ELR (cell line): ENCODE results near the gene NVL.
A peak's percentile ranks its signal among the peaks of the same experiment; 100 is the strongest.
"Not testable (repeated sequence)": the region's sequence is repeated elsewhere in the genome, so short reads cannot be mapped to it uniquely, and the experiment has no call there.

Experiments
- DNase-seq: peaks from one replicate; pipeline ENCODE4 v3.0.0-alpha.2; 2015; ENCODE audit warnings: low read depth

NVL gene

DNA sequence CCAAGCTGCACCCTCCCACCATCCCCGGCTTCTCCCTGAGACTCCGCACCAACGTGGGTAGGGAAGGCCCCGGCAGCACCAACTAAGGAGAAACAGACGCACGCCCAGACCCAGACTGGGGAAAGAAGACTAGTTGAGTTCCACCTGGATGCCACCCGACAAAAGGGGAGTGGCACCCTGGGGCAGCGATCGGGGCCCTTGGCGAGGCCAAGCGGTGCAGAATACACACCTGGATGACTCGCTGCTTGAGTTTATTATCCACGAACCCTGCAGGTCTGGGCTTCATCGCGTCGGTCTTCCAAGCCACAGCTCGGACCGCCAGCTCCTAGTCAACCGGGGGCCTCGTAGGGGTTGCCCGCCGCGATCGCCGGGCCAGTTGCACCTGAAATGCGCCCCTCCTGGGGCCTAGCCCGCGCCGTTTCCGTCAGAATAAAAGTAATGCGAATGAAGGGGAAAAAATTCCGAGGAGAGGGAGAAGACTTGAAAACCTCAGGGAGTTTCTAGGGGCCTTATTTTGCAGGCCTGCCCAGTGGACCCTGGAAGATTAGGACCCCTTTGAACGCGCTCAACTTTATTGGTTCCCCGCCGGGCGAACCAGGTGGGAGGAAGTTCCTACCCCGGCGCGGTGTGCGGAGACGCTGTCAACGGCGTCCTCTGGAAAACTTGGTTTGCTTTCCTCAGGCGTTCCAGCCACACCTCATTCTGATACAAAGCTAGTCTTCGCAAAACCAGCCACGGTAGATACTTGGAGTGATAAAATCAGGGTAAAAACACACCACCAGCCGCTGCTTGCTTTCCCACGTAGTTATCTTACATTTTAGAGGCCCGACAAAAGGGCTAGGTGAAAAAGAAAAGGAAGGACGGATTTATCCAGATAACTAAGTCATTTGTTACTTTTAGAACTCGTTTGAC, at the start of gene NVL:
Gene NVL, minus strand, starts transcription at position 331 of the 912 bp plus-strand sequence. Its CDS starts 45 bp downstream, at position 286.
- peak; percentile 95 for DNase-seq

GRCh38 chr1:224378855-224379631, 49.1 kb upstream of the NVL start:
- DNase-seq = no peak

DNA sequence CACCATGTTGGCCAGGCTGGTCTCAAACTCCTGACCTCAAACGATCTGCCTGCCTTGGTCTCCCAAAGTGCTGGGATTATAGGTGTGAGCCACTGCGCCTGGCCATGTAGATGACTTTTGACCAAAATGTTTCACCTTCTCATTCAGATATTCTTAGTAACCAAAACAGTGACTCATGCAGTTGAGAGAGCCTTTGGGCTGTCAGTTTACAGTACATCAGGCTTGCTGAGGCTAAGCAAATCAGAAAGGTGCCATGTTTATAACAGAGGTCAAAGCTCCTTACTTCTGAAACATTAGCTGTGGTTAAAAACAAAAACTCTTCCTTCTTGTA, 47.7 kb upstream of the NVL start:
- DNase-seq = peak; percentile 74

DNA sequence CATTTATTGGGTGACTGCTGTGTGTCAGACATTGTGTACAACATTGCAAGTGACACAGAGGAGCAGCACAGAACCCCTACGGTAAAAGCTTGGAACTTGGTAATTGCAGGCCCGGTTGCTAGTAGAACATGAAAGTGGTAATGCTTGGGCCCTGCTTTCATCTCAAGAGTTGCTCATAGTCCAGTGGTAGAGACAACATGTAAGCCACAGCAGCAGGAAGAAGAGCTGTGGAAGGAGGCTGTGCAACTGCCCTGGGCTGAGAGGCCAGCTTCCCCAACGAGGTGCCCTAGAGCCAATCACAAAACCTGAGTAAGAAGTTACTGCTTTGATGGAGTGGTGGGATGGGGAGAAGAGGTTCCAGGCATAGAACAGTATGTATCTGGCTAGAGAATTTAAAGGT, 45.1 kb upstream of the NVL start:
- DNase-seq = no peak

DNA sequence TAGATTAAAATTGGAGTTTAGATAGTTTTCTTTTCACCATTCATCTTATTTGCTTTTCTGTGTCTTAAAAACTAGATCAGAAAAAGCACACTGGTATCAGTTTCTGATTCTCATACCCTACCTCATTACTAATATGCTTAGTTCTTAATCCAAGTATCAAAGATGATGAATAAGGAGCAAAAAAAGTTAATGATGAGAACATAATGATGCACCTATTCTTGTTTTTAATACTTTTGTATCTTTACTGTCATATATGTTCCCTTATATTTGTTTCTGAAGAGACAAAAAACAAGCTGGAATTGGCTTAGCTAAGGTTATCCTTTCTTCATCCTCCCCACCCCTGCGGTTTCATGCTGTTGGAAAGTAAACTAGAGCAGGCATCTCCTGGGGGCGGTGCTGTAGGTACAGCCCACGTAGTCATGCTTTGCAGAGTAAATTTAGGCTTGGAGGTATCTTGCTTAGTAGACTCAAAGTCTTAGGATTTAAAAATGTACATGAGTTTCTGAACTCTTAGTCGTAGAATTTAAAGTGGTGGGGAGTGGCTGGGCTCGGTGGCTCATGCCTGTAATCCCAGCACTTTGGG, 43.1 kb upstream of the NVL start:
- DNase-seq = no peak

- DNase-seq = no peak
These were observed 38.4 kb upstream of the NVL start for GRCh38 chr1:224368409-224368808.

GRCh38 chr1:224359207-224359606, 29.2 kb upstream of the NVL start:
- no peak for DNase-seq

DNA sequence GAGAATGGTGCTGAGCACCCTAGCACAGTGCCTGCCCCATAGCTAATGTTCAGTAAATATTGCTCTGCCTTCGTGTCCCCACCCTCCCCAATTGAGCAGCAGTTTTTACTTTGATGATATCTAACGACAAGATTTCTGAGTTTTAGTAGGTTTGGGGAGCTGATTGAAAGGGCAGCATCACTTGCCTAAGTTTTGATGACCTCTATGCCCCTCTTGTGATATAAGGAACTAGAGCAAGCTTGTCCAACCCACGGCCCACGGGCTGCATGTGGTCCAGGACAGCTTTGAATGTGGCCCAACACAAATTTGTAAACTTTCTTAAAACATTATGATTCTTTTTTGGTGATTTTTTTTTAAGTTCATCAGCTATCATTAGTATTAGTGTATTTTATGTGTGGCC, 28.3 kb upstream of the NVL start:
- no peak for DNase-seq

GRCh38 chr1:224357626-224358124, 27.7 kb upstream of the NVL start:
- DNase-seq = peak; percentile 45

DNA sequence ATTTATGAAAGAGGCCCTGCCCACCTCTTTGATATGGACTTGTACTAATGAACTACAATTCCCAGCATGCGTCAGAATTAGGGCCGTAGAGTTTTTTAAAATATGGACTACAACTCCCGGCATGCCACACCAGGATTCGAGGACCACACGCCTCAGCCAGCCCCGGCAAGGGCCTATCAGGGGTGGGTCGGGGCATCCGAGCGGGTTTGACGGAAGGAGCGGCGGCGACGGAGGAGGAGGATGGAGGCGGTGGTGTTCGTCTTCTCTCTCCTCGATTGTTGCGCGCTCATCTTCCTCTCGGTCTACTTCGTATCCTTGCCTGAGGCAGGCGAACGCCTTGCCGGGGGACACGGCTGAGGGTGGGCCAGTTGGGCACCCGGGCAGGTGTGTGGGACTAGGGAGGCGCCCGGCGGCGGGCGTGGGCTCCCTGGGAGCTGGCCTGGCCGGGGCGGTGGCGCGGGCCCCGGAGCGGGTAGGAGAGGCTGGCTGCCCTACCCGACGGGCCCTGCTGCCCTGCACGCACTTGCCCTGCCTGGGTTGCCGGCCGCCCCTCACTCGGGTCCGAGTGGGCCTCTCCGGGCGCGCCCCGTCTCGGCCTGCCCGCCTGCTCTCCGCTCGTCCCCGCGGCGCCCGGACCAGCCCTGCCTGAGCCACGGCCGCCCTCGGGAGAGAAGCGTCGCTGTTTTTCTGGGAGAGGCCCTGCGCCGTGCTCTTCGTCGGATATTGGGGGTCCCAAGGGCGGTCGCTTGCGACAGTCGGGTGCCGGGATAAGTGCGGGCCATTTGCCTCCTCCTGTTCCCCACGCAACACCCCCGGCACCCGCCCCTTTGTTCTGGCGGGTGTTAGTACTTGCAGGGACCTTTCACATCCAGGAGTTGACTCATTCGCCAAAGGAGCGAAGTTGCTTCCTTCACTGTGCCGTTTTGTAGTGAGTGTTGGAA, 27.0 kb upstream of the NVL start, which contains the start of gene CNIH4:
Gene CNIH4, plus strand, starts transcription at position 195 of the 941 bp plus-strand sequence. Its CDS starts 46 bp downstream, at position 241.
- peak; percentile 98 for DNase-seq

- DNase-seq = no peak
These were observed 24.3 kb upstream of the NVL start for GRCh38 chr1:224353975-224354925.

- not testable (repeated sequence) for DNase-seq
These were observed 22.6 kb upstream of the NVL start for GRCh38 chr1:224352436-224353085.

DNA sequence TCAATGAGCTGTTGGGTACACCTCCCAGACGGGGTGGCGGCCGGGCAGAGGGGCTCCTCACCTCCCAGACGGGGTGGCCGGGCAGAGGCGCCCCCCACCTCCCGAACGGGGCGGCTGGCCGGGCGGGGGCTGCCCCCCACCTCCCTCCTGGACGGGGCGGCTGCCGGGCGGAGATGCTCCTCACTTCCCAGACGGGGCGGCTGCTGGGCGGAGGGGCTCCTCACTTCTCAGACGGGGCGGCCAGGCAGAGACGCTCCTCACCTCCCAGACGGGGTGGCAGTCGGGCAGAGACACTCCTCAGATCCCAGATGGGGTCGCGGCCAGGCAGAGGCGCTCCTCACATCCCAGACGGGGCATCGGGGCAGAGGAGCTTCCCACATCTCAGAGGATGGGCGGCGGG, 19.7 kb upstream of the NVL start:
- not testable (repeated sequence) for DNase-seq

GRCh38 chr1:224348137-224348536, 18.2 kb upstream of the NVL start:
- no peak for DNase-seq

- peak; percentile 20 for DNase-seq
These were observed 13.7 kb upstream of the NVL start for GRCh38 chr1:224343679-224344078.

- peak; percentile 23 for DNase-seq
These were observed 10.7 kb upstream of the NVL start for GRCh38 chr1:224340453-224341384.

DNA sequence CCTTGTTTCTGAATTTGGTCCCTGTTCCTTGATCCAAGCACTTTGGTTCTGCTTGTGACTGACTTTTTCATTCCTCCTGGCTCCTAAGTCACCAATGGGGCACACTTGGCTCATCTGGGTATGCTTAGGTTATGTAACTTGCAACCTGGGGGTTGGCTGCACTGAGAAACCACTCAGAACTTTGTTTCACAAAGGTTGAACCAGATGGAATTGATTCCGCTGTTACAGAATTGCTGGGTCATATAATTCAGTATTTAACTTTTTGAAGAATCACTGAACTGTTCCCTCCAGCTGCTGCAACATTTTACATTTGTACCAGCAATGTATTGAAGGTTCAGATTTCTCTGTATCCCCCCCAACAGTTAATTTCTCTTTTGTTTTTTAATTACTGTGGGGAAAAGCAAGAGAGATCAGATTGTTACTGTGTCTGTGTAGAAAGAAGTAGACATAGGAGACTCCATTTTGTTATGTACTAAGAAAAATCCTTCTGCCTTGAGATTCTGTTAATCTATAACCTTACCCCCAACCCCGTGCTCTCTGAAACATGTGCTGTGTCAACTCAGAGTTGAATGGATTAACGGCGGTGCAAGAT, 9.6 kb upstream of the NVL start:
- DNase-seq = no peak
